ENCODE data around the gene ZRANB1.
"Not testable (repeated sequence)": the region's sequence is repeated elsewhere in the genome, so short reads cannot be mapped to it uniquely, and the experiment has no call there.

ZRANB1 gene

GRCh38 chr10:124967255-124967654 lies 25.3 kb downstream of the ZRANB1 start:
- no peak for DNase-seq

- DNase-seq: no peak
Measured at GRCh38 chr10:124971276-124971675, 29.4 kb downstream of the ZRANB1 start.

GRCh38 chr10:124972637-124973036 lies 30.7 kb downstream of the ZRANB1 start:
- no peak for DNase-seq

- DNase-seq: no peak
Measured at GRCh38 chr10:124974131-124974530, 32.2 kb downstream of the ZRANB1 start.

- DNase-seq: no peak
Measured at GRCh38 chr10:124975977-124976514, 34.1 kb downstream of the ZRANB1 start.

- DNase-seq: no peak
Measured at GRCh38 chr10:124977161-124977560, 35.2 kb downstream of the ZRANB1 start.

- DNase-seq: no peak
Measured at GRCh38 chr10:124977648-124978375, 35.9 kb downstream of the ZRANB1 start.

- no peak for DNase-seq
Measured at GRCh38 chr10:124978376-124978725, 36.4 kb downstream of the ZRANB1 start.

GRCh38 chr10:124983321-124983720 lies 41.4 kb downstream of the ZRANB1 start:
- no peak for DNase-seq

GRCh38 chr10:124984376-124984775 lies 42.5 kb downstream of the ZRANB1 start:
- DNase-seq: no peak

- DNase-seq: no peak
Measured at GRCh38 chr10:124985162-124985561, 43.2 kb downstream of the ZRANB1 start.

- no peak for DNase-seq
Measured at GRCh38 chr10:124987788-124988187, 45.9 kb downstream of the ZRANB1 start.

GRCh38 chr10:124988753-124989152 lies 46.8 kb downstream of the ZRANB1 start:
- not testable (repeated sequence) for DNase-seq

GRCh38 chr10:124989526-124989925 lies 47.6 kb downstream of the ZRANB1 start:
- DNase-seq: no peak

- no peak for DNase-seq
Measured at GRCh38 chr10:124990671-124991625, 49.0 kb downstream of the ZRANB1 start.

GRCh38 chr10:124991835-124992234 lies 49.9 kb downstream of the ZRANB1 start:
- DNase-seq: no peak

- DNase-seq: peak; percentile 53
Measured at GRCh38 chr10:124992462-124993344, 50.8 kb downstream of the ZRANB1 start.

- DNase-seq: no peak
Measured at GRCh38 chr10:124993345-124993708, 51.4 kb downstream of the ZRANB1 start.

GRCh38 chr10:124993736-124994451 lies 52.0 kb downstream of the ZRANB1 start:
- DNase-seq: no peak

GRCh38 chr10:124994573-124995473 lies 52.9 kb downstream of the ZRANB1 start:
- DNase-seq: no peak

GRCh38 chr10:124995605-124996004 lies 53.7 kb downstream of the ZRANB1 start:
- DNase-seq: no peak

Data from retina (tissue), 1 donor.